GM12878 (cell line): ENCODE data around the gene LYG1. TPM values are rescaled to one million over a fixed set of nuclear protein-coding genes. Genes with fewer than 3 reads are reported as not detected.

ENCODE experiments used
- ATAC-seq: fragments of 200-7000 bp; cut with Tn5 transposase; 3 replicates; pipeline ENCODE4 v1.9.1; 2020; ENCODE audit warnings: mild to moderate bottlenecking, moderate library complexity
- BruUV-seq: library from RNA; stranded (reverse); fragments of 400-500 nt; replicated peaks from 2 replicates; lab custom pipeline; 2021; lab: Mats Ljungman, UMichigan
- CTCF ChIA-PET: fragments of 300-600 bp; sonication (Branson Sonifier 250); formaldehyde crosslinking; extraction: SDS; loops from one replicate; lab custom pipeline; 2021; ENCODE audit warnings: inconsistent platforms; lab: Yijun Ruan, JAX
- POLR2A ChIA-PET: fragments of 350-600 bp; formaldehyde crosslinking; extraction: SDS; loops from one replicate; lab custom pipeline; 2021; ENCODE audit warnings: inconsistent platforms; lab: Charles Lee
- RAD21 ChIA-PET: fragments of 300-600 bp; sonication (Branson Sonifier 250); formaldehyde crosslinking; loops from one replicate; lab custom pipeline; 2023; ENCODE audit warnings: antibody characterized with exemption; ENCODE audit not compliant: unreplicated experiment; lab: Charles Lee
- SMC1A ChIA-PET: fragments of 300-600 bp; sonication (Branson Sonifier 250); formaldehyde crosslinking; loops from one replicate; lab custom pipeline; 2023; ENCODE audit not compliant: unreplicated experiment, uncharacterized antibody; lab: Charles Lee
- DNase-seq: peaks from one replicate; pipeline ENCODE4 v3.0.0-alpha.2; 2011; ENCODE audit warnings: low read depth, low spot score
- FAIRE-seq: peaks from 3 replicates; lab custom pipeline; 2011; peaks lifted over from hg19 to GRCh38; lab: Jason Lieb, UNC
- H2AFZ ChIP-seq: 2 replicates; pipeline ENCODE4 v1.6.0; 2011; ENCODE audit warnings: low read depth, low read length, control low read depth; ENCODE audit not compliant: control insufficient read depth
- H3K27ac ChIP-seq: 2 replicates; pipeline ENCODE4 v1.5.1; 2011; ENCODE audit warnings: control low read depth; ENCODE audit not compliant: control insufficient read depth, insufficient read depth
- H3K27me3 ChIP-seq, 2 experiments: replicated peaks in 1 of 2; 2 replicates each; pipeline versions ENCODE4 v1.6.0 to v1.6.1; 2011; ENCODE audit warnings: low read length in 1 of 2; ENCODE audit not compliant: control insufficient read depth in 2 of 2, insufficient read depth in 2 of 2
- H3K36me3 ChIP-seq, 2 experiments: 2 replicates each; pipeline ENCODE4 v1.5.1; 2011; ENCODE audit warnings: low read length in 1 of 2; ENCODE audit not compliant: control insufficient read depth in 2 of 2, insufficient read depth in 2 of 2
- H3K4me1 ChIP-seq: 2 replicates; pipeline ENCODE4 v1.6.1; 2011; ENCODE audit warnings: mild to moderate bottlenecking, low read length, moderate library complexity, mixed read lengths; ENCODE audit not compliant: control insufficient read depth, insufficient read depth
- H3K4me2 ChIP-seq: 2 replicates; pipeline ENCODE4 v1.6.0; 2011; ENCODE audit warnings: control low read depth; ENCODE audit not compliant: control insufficient read depth, insufficient read depth
- H3K4me3 ChIP-seq: fragments of 200-600 bp; sonication (generic); 2 replicates; pipeline ENCODE4 v1.5.1; 2016
- H3K79me2 ChIP-seq: 2 replicates; pipeline ENCODE4 v1.6.0; 2011; ENCODE audit warnings: low read length; ENCODE audit not compliant: control insufficient read depth, insufficient read depth
- H3K9ac ChIP-seq: 2 replicates; pipeline ENCODE4 v1.8.0; 2011; ENCODE audit warnings: low read length, control low read depth, mixed read lengths; ENCODE audit not compliant: control insufficient read depth, insufficient read depth
- H3K9me3 ChIP-seq: replicated peaks from 3 replicates; pipeline ENCODE4 v1.5.1; 2011; ENCODE audit warnings: mild to moderate bottlenecking, low read length; ENCODE audit not compliant: control insufficient read depth, insufficient read depth
- H4K20me1 ChIP-seq: 2 replicates; pipeline ENCODE4 v1.6.0; 2011; ENCODE audit not compliant: control insufficient read depth, insufficient read depth
- BCLAF1 ChIP-seq: fragments of 450-650 bp; IDR thresholded peaks from 2 replicates; pipeline ENCODE4 v1.6.1; 2017; ENCODE audit warnings: antibody characterized with exemption, mild to moderate bottlenecking, moderate library complexity
- BRCA1 ChIP-seq: IDR thresholded peaks from 2 replicates; pipeline ENCODE4 v1.6.1; 2011; ENCODE audit warnings: low read depth, low read length, improper control_type of control experiment
- CTCF ChIP-seq, 3 experiments: IDR thresholded peaks in 2 of 3; conservative IDR thresholded peaks in 1 of 3; 2 replicates each; pipeline ENCODE4 v1.5.1; 2011; ENCODE audit warnings: low read depth in 3 of 3, low read length in 3 of 3, mild to moderate bottlenecking in 3 of 3, control low read depth in 2 of 3, moderate library complexity in 2 of 3, inconsistent platforms in 1 of 3, mixed read lengths in 1 of 3; ENCODE audit not compliant: control insufficient read depth in 2 of 3, insufficient read depth in 1 of 3; ENCODE audit errors: extremely low read depth in 1 of 3
- E2F8 ChIP-seq: fragments of 450-650 bp; IDR thresholded peaks from 2 replicates; pipeline ENCODE4 v1.6.1; 2018; ENCODE audit warnings: mild to moderate bottlenecking, low read depth, moderate library complexity; ENCODE audit not compliant: partially characterized antibody
- HDAC6 ChIP-seq: fragments of 200-600 bp; sonication (generic); IDR thresholded peaks from one replicate; pipeline ENCODE4 v1.8.0; 2017; ENCODE audit warnings: antibody characterized with exemption; ENCODE audit not compliant: unreplicated experiment
- HDGF ChIP-seq: fragments of 450-650 bp; IDR thresholded peaks from 2 replicates; pipeline ENCODE4 v1.6.1; 2016; ENCODE audit warnings: antibody characterized with exemption
- IKZF1 ChIP-seq: fragments of 450-650 bp; conservative IDR thresholded peaks from 2 replicates; pipeline ENCODE4 v1.6.1; 2017; ENCODE audit warnings: antibody characterized with exemption, mild to moderate bottlenecking
- NR2F1 ChIP-seq: fragments of 450-650 bp; conservative IDR thresholded peaks from 2 replicates; pipeline ENCODE4 v1.6.1; 2017; ENCODE audit warnings: mild to moderate bottlenecking
- RB1 ChIP-seq: fragments of 450-650 bp; formaldehyde crosslinking; IDR thresholded peaks from 2 replicates; pipeline ENCODE4 v1.6.1; 2017; ENCODE audit warnings: mild to moderate bottlenecking, borderline replicate concordance
- SUZ12 ChIP-seq: fragments of 200-600 bp; sonication (generic); IDR thresholded peaks from one replicate; pipeline ENCODE4 v1.6.1; 2018; ENCODE audit warnings: antibody characterized with exemption, mild to moderate bottlenecking; ENCODE audit not compliant: unreplicated experiment
- TCF12 ChIP-seq: IDR thresholded peaks from 2 replicates; pipeline ENCODE4 v1.6.1; 2011; ENCODE audit warnings: low read depth, mild to moderate bottlenecking, low read length
- TCF3 ChIP-seq: IDR thresholded peaks from 2 replicates; pipeline ENCODE4 v1.6.1; 2012; ENCODE audit warnings: low read depth, mild to moderate bottlenecking, low read length, borderline replicate concordance; ENCODE audit not compliant: insufficient read depth
- ZNF274 ChIP-seq: IDR thresholded peaks from one replicate; pipeline ENCODE4 v1.8.0; 2011; ENCODE audit not compliant: insufficient read length, insufficient read depth
- ZNF384 ChIP-seq: IDR thresholded peaks from 2 replicates; pipeline ENCODE4 v1.6.1; 2012; ENCODE audit warnings: low read depth, mild to moderate bottlenecking, low read length, improper control_type of control experiment, borderline replicate concordance
- WGBS: methylation state at CpG from one replicate; pipeline ENCODE4 v1.1.6; 2016; ENCODE audit warnings: low lambda C conversion rate; ENCODE audit not compliant: insufficient replicate concordance, insufficient coverage; ENCODE audit errors: missing lambda C conversion rate; 5-methylcytosine and 5-hydroxymethylcytosine counted together
- in situ Hi-C: fragments of 300-500 bp; cut with MboI; formaldehyde crosslinking; loops from 9 replicates; pipeline ENCODE4 v1.14.3; 2018; ENCODE audit warnings: mixed read lengths
- intact Hi-C: fragments of 100-400 bp; cut with micrococcal nuclease; formaldehyde crosslinking; loops from one replicate; pipeline ENCODE4 v1.14.2; 2022; ENCODE audit not compliant: unreplicated experiment
- polyA plus RNA-seq, 11 experiments: library from polyadenylated mRNA; depleted of rRNA in 4 of 11; unstranded in 6 of 11; stranded (reverse) in 5 of 11; fragments of >200 nt; fragmentation: Nextera tagmentation in 4 of 11; fragmentation: Illumina TruSeq in 1 of 11; extraction: Ambion mirVana in 4 of 11; extraction: Trizol in 1 of 11; gene quantifications; 1 replicate in 1 of 11; 2 replicates in 10 of 11; pipeline versions ENCODE4 v1.2.1 to v1.2.3, GENCODE V29; 2011 to 2016; ENCODE audit warnings: inconsistent platforms in 2 of 11, missing spikeins in 2 of 11, low read depth in 1 of 11
- total RNA-seq, 4 experiments: library from RNA; depleted of rRNA in 3 of 4; stranded (reverse); fragments of >200 nt in 3 of 4; fragmentation: Illumina TruSeq in 1 of 4; extraction: Trizol in 1 of 4; gene quantifications; 2 replicates each; pipeline versions ENCODE4 v1.2.1 to v1.2.3, GENCODE V29; 2013 to 2021

The LYG1 gene
- total and polyA plus RNA-seq, 10 of the 15 experiments (the other 5 are each of a cell fraction or from before 2014, with no cell fraction given): 0.27 to 1.3 (median 0.79) TPM; not detected in 1

- no peak for FAIRE-seq
- POLR2A ChIA-PET: no interaction called here
- no peaks in the 10 kb centered on the region for H3K9me3 ChIP-seq
- no peak overlapping the region for H3K27ac ChIP-seq
- H3K4me1 ChIP-seq: no peaks in the 10 kb centered on the region
- intact Hi-C loops: no loop called here
- no TSS peak for BruUV-seq
- no peaks in the 10 kb centered on the region for H3K27me3 ChIP-seq
- TF ChIP-seq RB1: no peak
- no peak for TF ChIP-seq BCLAF1
- no peak for TF ChIP-seq HDAC6
- no peak for TF ChIP-seq E2F8
- TF ChIP-seq ZNF384: no peak
- no peak for TF ChIP-seq TCF12
- no peak for TF ChIP-seq IKZF1
- no peak for TF ChIP-seq SUZ12
- no peak for TF ChIP-seq CTCF (IDR thresholded peaks at IDR 0.05 in 2 of 3, conservative IDR thresholded peaks at IDR 0.05 in 1 of 3; ENCODE audit: control insufficient read depth in 2 of 3, extremely low read depth in 1 of 3, insufficient read depth in 1 of 3, low read depth in 3 of 3, low read length in 3 of 3)
- TF ChIP-seq NR2F1: no peak
- TF ChIP-seq BRCA1: no peak
- TF ChIP-seq TCF3: no peak
- no peak for TF ChIP-seq HDGF
- TF ChIP-seq ZNF274: no peak
- TF ChIP-seq, all 136 proteins: peak for 0
- H3K4me2 ChIP-seq: no peak overlapping the region
- no peak overlapping the region for H3K9ac ChIP-seq
- no peaks in the 10 kb centered on the region for H3K79me2 ChIP-seq
- no peak overlapping the region for H3K4me3 ChIP-seq
- no peak for ATAC-seq
- 84% methylated on average over 4 of the region's 4 CpGs for WGBS
- in situ Hi-C loops: no loop called here
- H3K36me3 ChIP-seq: no peaks in the 10 kb centered on the region
- DNase-seq: no peak
- ChIA-PET RAD21 (no interaction called here), CTCF (interaction anchor here (0.7 kb wide), 1 partner anchor 90 kb away, joined by 3 read pairs; no protein-coding TSS in a partner anchor), SMC1A (interaction anchor here (0.9 kb wide), 1 partner anchor 33 kb away, joined by 3 read pairs; no protein-coding TSS in a partner anchor)
- no peaks in the 10 kb centered on the region for H4K20me1 ChIP-seq
- no peak overlapping the region for H2AFZ ChIP-seq
Observed at GRCh38 chr2:99259465-99259864, 41.5 kb downstream of the LYG1 start.
